WTC11 (cell line): ENCODE results near the gene ARF5.

ENCODE experiments used
- CTCF ChIP-seq: fragments of 200-600 bp; IDR thresholded peaks from 2 replicates; pipeline ENCODE4 v1.8.0; 2022; ENCODE audit warnings: antibody characterized with exemption
- SMAD4 ChIP-seq: sonication (generic); formaldehyde crosslinking; IDR thresholded peaks from 2 replicates; pipeline ENCODE4 v1.8.0; 2022; ENCODE audit warnings: mild to moderate bottlenecking, missing genetic modification reagents
- TCF7 ChIP-seq: sonication (generic); formaldehyde crosslinking; IDR thresholded peaks from 2 replicates; pipeline ENCODE4 v1.8.0; 2022; ENCODE audit warnings: mild to moderate bottlenecking, low read depth, missing genetic modification reagents, moderate library complexity

- TF ChIP-seq SMAD4 (no peak), TCF7 (CRISPR knock-in tag) (no peak), CTCF (no peak)
Observed at GRCh38 chr7:127571741-127572505, 16.3 kb upstream of the ARF5 start.
